ENCODE data around the gene MED28. TPM values are rescaled to one million over a fixed set of nuclear protein-coding genes. Genes with fewer than 3 reads are reported as not detected.
"Not testable (repeated sequence)": the region's sequence is repeated elsewhere in the genome, so short reads cannot be mapped to it uniquely, and the experiment has no call there.

MED28 gene
- total RNA-seq = 10 to 100 TPM in 1 of 2 donors, 1 to 10 TPM in 1; 8.8 to 19.8 TPM

DNA sequence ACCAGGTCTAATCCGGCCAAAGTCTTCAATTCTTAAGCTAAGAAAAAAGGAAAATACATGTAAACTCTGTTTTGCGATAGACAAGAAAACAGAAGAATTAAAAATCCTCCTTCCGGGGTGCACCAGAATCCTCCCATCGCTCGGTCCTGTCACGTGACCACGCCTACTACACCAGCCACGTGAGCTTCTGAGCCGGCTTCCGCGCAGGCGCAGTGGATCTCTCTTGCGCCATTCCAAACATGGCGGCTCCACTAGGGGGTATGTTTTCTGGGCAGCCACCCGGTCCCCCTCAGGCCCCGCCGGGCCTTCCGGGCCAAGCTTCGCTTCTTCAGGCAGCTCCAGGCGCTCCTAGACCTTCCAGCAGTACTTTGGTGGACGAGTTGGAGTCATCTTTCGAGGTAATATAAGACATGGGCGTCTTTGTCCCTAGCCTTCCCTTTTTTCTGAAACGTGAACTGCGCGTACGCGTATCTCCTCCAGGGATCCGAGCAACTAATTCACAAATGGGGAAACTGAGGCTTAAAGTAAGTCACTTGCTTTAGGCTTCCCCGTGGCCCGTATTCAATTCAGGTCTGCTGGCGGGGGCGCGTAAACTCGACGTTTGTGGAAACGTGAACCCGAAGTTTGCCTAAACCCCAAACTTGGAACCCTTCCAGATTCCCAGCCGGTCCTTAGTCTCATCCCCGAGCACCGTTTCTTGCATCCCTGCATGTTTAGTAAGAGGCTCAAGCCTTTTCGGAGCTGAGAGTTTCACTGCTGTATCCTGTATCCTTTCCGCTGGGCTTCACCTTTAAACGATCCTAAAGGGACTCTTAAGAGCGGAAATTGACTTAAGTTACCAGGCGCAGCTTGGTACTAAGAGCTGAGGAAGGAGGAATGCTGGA is at the start of gene MED28:
MED28 (plus strand) TSS at position 226 of the 884 bp plus-strand sequence; CDS start at position 240, 14 bp downstream.
- Histone ChIP-seq H3K36me3 (replicated peaks in 1 of 2; ENCODE audit: insufficient read depth in 1 of 2, low read depth in 2 of 2) (no peaks in the 10 kb centered on the region), H3K9me3 (no peaks in the 10 kb centered on the region), H3K4me1 (peaks cover 43% of the 10 kb centered on the region), H3K27me3 (no peaks in the 10 kb centered on the region), H3K27ac (peak within 1 kb of the TSS; percentile 26 to 76 (median 72)), H3K4me3 (peak within 1 kb of the TSS; percentile 64 to 71)
- peak; percentile 98 for ATAC-seq
- DNase-seq = peak; percentile 96 to 98 (median 98)
- intact Hi-C loops (cut with DNase I) = no loop called here
- 0% methylated on average over 40 to 46 of the region's 46 CpGs for WGBS, 2 donors
- TF ChIP-seq POLR2A (IDR thresholded peaks at IDR 0.05) = peak; percentile 63 to 93 (median 91)
- TF ChIP-seq, protein P1, sequence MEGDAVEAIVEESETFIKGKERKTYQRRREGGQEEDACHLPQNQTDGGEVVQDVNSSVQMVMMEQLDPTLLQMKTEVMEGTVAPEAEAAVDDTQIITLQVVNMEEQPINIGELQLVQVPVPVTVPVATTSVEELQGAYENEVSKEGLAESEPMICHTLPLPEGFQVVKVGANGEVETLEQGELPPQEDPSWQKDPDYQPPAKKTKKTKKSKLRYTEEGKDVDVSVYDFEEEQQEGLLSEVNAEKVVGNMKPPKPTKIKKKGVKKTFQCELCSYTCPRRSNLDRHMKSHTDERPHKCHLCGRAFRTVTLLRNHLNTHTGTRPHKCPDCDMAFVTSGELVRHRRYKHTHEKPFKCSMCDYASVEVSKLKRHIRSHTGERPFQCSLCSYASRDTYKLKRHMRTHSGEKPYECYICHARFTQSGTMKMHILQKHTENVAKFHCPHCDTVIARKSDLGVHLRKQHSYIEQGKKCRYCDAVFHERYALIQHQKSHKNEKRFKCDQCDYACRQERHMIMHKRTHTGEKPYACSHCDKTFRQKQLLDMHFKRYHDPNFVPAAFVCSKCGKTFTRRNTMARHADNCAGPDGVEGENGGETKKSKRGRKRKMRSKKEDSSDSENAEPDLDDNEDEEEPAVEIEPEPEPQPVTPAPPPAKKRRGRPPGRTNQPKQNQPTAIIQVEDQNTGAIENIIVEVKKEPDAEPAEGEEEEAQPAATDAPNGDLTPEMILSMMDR (IDR thresholded peaks at IDR 0.05) = peak in 4 of 7 experiments; percentile 7 to 31 (median 18)

DNA sequence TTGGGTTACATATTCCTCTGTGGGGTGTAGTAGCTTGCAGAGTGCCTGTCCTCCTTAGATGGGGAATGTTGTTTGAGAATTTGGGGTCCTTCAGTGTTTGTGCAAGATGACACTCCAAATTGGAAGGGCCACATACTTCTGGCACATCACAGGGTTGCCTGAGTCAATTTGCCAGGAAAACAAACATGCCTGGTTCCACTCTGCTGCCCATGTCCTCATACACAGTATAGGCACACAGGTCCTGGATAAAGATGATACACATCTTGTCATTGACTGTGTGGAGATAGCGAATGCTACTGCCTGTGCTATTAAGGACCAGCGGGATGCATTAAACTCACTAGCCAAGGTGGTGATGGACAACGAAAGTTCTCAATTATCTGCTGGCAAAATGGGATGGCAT is 48.6 kb upstream of the MED28 start:
- intact Hi-C loops (cut with DNase I) = no loop called here
- Histone ChIP-seq H3K27me3 (no peaks in the 10 kb centered on the region), H3K27ac (no peak overlapping the region), H3K4me3 (no peak overlapping the region), H3K36me3 (replicated peaks in 1 of 2; ENCODE audit: insufficient read depth in 1 of 2, low read depth in 2 of 2) (no peaks in the 10 kb centered on the region), H3K4me1 (no peaks in the 10 kb centered on the region), H3K9me3 (no peaks in the 10 kb centered on the region)
- TF ChIP-seq POLR2A (IDR thresholded peaks at IDR 0.05) = no peak
- TF ChIP-seq, protein P1 (IDR thresholded peaks at IDR 0.05) = no peak
- no peak for ATAC-seq
- WGBS, 2 donors = 79 to 87% methylated on average over 3 of the region's 3 CpGs
- DNase-seq = no peak

- DNase-seq (no peak), ATAC-seq (no peak)
- no peak for TF ChIP-seq POLR2A (IDR thresholded peaks at IDR 0.05)
- TF ChIP-seq, protein P1 (IDR thresholded peaks at IDR 0.05) = no peak
- Histone ChIP-seq H3K4me3 (no peak overlapping the region), H3K9me3 (no peaks in the 10 kb centered on the region), H3K27ac (no peak overlapping the region), H3K27me3 (no peaks in the 10 kb centered on the region), H3K36me3 (replicated peaks in 1 of 2; ENCODE audit: insufficient read depth in 1 of 2, low read depth in 2 of 2) (no peaks in the 10 kb centered on the region), H3K4me1 (no peaks in the 10 kb centered on the region)
- intact Hi-C loops (cut with DNase I) = no loop called here
- 60 to 77% methylated on average over 2 of the region's 2 CpGs for WGBS, 2 donors
These were observed 47.2 kb upstream of the MED28 start for GRCh38 chr4:17567271-17567670.

DNA sequence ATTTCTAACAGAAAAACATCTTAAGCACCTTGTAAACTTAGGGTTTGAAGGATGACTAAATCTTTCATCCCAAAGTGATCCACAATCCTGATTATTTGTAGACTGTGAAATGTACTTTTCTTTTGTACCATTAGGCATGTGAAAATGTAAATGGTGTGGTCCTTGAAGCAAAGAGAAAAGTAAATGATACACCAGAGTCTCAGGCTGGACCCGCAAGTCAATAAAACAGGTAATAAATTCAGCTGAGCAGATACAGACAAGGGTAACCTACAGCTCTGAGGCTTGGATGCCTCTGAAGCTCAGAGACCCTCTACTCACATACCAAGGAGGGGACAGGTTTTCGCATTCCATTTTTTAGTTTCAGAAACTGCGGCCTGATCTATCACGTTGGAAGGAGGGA is 40.2 kb upstream of the MED28 start:
- ATAC-seq = no peak
- 75 to 82% methylated on average over 4 of the region's 4 CpGs for WGBS, 2 donors
- peaks cover 18% of the 10 kb centered on the region for H3K4me1 ChIP-seq
- no peaks in the 10 kb centered on the region for H3K9me3 ChIP-seq
- no peak for TF ChIP-seq POLR2A (IDR thresholded peaks at IDR 0.05)
- TF ChIP-seq, protein P1 (IDR thresholded peaks at IDR 0.05) = no peak
- H3K4me3 ChIP-seq = no peak overlapping the region
- intact Hi-C loops (cut with DNase I) = no loop called here
- DNase-seq = no peak
- no peaks in the 10 kb centered on the region for H3K27me3 ChIP-seq
- no peaks in the 10 kb centered on the region for H3K36me3 ChIP-seq (replicated peaks in 1 of 2; ENCODE audit: insufficient read depth in 1 of 2, low read depth in 2 of 2)
- H3K27ac ChIP-seq = no peak overlapping the region

DNA sequence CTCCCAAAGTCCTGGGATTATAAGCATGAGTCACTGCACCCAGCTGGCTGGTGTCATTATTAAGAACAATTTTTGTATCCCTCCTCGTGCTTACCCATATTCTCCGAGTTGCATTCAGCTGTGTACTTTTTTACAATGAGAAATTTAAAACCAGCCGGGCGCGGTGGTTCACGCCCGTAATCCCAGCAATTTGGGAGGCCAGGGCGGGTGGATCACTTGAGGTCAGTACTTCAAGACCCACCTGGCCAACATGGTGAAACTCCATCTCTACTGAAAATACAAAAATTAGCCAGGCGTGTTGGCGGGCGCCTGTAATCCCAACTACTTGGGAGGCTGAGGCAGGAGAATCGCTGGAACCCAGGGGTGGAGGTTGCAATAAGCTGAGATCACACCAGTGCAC is 39.3 kb upstream of the MED28 start:
- H3K27ac ChIP-seq; H3K27me3 ChIP-seq; intact Hi-C loops (cut with DNase I); ATAC-seq; H3K4me3 ChIP-seq; DNase-seq; H3K9me3 ChIP-seq; H3K36me3 ChIP-seq (replicated peaks in 1 of 2; ENCODE audit: insufficient read depth in 1 of 2, low read depth in 2 of 2): not testable (repeated sequence)
- H3K4me1 ChIP-seq = peaks cover 19% of the 10 kb centered on the region
- 87% methylated on average over 12 of the region's 12 CpGs for WGBS, 2 donors

Measured in body of pancreas (tissue), 4 donors.